ENCODE results near the gene DZIP1.

GRCh38 chr13:95652821-95653220, 8.3 kb upstream of the DZIP1 start:
- TF ChIP-seq CTCF (IDR thresholded peaks at IDR 0.05; ENCODE audit: insufficient read depth, low read length, poor library complexity, severe bottlenecking): no peak
- TF ChIP-seq EZH2phosphoT487 (conservative IDR thresholded peaks at IDR 0.05; ENCODE audit: low read length): no peak

All from SU-DHL-6 (cell line).